EH (cell line): ENCODE data around the gene RBBP6.
"Not testable (repeated sequence)": the region's sequence is repeated elsewhere in the genome, so short reads cannot be mapped to it uniquely, and the experiment has no call there.

Source experiments
- DNase-seq: peaks from one replicate; pipeline ENCODE4 v3.0.0-alpha.2; 2015; ENCODE audit warnings: low read depth

RBBP6 gene

DNA sequence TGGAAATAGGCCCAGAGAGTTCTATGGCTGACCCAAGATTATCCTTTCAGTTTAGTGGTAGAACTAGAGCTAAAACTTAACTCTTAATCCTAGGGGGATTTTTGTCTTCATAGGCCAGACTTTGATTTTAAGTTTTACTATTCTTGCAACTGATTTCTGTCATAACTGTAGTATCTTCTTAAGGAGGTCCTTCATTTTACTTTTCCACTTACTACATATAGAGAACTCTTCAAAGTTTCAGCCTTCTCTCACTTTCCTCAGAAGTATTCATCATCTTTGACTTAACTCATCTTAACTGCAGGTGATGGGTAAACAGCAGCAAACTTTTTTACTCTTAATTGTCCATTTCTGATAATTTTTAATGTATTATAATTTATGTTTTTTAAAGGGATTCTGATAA lies 23.4 kb downstream of the RBBP6 start:
- DNase-seq = no peak

GRCh38 chr16:24568392-24568791 lies 29.0 kb downstream of the RBBP6 start:
- peak; percentile 42 for DNase-seq

GRCh38 chr16:24571096-24571495 lies 31.7 kb downstream of the RBBP6 start:
- DNase-seq = no peak

- no peak for DNase-seq
These were observed 32.7 kb downstream of the RBBP6 start for GRCh38 chr16:24572069-24572468.

DNA sequence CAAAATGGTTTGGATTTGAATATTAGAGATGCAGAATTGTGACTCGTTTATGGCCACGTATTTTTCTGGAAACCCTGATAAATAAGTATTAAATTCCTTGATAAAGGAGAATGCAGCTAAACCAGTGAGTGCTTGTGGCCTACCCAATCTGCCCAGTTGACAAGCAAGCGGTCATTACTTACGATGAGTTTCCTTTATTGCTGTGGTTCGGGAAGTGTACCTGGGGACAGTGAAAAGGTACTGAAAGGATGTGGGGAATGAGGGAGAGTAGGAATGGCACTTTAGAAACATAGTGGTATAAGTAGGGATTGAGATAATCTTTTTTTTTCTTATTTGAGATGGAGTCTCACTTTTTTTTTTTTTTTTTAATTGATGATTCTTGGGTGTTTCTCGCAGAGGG lies 33.8 kb downstream of the RBBP6 start:
- DNase-seq = no peak

- not testable (repeated sequence) for DNase-seq
These were observed 35.4 kb downstream of the RBBP6 start for GRCh38 chr16:24574515-24575485.

DNA sequence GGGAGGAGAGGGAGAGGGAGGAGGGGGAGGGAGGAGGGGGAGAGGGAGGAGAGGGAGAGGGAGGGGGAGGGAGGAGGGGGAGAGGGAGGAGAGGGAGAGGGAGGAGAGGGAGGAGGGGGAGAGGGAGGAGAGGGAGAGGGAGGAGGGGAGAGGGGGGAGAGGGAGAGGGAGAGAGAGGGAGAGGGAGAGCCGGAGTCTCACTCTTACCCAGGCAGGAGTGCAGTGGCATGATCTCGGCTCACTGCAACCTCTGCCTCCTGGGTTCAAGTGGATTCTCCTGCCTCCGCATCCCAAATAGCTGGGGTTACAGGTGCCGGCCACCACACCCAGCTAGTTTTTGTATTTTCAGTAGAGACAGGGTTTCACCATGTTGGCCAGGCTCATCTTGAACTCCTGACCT lies 36.4 kb downstream of the RBBP6 start:
- not testable (repeated sequence) for DNase-seq

GRCh38 chr16:24577167-24577566 lies 37.8 kb downstream of the RBBP6 start:
- DNase-seq = peak; percentile 18

- peak; percentile 58 for DNase-seq
These were observed 41.3 kb downstream of the RBBP6 start for GRCh38 chr16:24580665-24581064.

GRCh38 chr16:24583494-24583893 lies 44.1 kb downstream of the RBBP6 start:
- DNase-seq = no peak

GRCh38 chr16:24589997-24590396 lies 50.6 kb downstream of the RBBP6 start:
- DNase-seq = no peak

DNA sequence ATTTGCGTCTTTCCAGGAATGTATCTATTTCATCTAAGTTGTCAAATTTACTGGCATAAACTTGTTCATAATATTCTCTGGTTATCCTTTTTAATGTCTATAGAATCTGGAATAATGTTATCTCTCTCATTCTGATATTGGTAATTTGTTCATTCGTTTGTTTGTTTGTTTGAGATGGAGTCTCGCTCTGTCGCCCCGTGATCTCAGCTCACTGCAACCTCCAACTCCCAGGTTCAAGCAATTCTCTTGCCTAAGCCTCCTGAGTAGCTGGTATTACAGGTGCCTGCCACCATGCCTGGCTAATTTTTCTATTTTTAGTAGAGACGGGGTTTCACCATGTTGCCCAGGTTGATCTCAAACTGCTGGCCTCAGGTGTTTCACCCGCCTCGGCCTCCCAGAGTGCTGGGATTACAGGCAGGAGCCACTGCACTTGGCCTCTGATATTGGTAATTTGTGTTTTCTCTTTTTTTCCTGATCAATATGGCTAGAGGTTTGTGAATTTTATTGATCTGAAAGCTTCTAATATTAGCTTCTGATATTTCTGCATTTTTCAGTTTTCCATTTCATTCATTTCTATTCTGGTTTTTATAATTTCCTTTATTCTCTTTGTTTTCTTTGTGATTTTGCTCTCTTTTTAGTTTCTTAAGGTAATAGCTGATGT lies 59.5 kb downstream of the RBBP6 start:
- DNase-seq = no peak

GRCh38 chr16:24609417-24609739 lies 70.0 kb downstream of the RBBP6 start:
- DNase-seq = no peak

GRCh38 chr16:24609740-24610415 lies 70.5 kb downstream of the RBBP6 start:
- peak; percentile 59 for DNase-seq

DNA sequence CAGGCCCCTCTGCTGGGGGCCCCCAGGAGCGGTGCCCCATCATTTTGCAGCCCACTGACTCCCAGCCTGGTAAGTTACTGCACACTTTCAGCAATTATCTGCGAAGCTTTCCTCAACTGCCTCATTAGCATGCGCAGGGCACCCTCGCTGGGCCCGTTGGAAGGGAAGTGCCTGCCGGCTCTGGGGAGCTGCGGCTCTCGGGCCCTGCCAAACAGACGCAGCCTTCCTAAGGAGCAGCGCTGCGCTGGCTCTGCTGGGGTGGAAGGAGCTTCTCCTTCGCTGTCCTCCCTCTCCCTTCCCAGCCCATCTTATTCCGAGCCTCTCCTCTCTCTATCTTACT lies 71.0 kb downstream of the RBBP6 start:
- DNase-seq = peak; percentile 44

DNA sequence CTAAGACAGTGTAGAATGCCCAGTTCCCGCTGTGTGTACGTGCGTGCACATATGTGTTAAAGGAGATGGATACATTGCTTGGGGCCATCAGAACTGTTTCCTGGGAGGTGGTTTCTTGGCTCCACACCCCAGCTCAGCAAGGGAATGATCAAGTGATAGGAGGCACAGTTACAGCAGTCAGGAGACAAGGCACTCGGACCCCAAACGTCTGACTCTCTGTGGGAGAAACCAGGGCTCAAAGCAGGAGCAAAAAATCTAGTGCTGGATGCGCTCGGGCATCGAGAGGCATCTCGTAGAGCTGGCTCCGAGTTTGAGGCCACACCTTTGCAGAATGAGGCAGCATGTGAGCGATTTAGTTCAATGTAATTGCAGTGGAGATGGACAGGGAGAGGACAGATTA lies 71.9 kb downstream of the RBBP6 start:
- no peak for DNase-seq

GRCh38 chr16:24612656-24613055 lies 73.3 kb downstream of the RBBP6 start:
- DNase-seq = no peak

DNA sequence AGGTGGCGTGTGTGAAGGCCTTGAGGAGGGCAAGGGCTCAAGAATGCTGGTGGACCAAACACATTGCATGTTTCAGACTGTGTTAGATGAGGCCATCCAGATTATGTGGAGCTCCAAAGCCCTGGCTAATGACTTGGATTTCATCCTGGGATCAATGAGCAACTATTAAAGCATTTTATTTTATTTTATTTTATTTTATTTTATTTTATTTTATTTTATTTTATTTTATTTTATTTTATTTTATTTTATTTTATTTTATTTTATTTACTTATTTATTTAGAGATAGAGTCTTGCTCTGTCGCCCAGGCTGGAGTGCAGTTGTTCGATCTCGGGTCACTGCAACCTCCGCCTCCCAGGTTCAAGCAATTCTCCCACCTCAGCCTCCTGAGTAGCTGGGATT lies 73.9 kb downstream of the RBBP6 start:
- not testable (repeated sequence) for DNase-seq

DNA sequence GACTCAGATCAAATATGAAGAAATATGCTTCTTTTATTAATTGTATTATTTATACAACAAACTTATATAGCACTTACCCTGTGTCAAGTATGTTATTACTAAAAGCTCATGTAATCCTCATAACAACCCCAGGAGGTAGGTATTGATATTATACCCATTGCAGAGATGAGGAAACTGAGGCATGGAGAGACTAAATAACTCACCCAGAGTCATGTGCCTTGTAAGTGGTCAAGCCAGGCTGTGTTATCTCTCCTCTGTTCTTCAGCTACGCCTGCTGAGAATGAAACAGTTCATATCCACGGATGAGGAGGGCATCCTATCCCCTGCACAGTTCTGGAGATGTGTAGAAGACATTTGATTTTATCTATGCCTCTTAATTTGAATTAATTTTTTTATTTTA lies 78.1 kb downstream of the RBBP6 start:
- DNase-seq = no peak
